Ecto neural progenitor cell (in vitro differentiated cells): ENCODE data around the gene PMP22.

Source experiments
- DNase-seq: peaks from one replicate; pipeline ENCODE4 v3.0.0-alpha.2; 2018; ENCODE audit warnings: low spot score

Gene PMP22

DNA sequence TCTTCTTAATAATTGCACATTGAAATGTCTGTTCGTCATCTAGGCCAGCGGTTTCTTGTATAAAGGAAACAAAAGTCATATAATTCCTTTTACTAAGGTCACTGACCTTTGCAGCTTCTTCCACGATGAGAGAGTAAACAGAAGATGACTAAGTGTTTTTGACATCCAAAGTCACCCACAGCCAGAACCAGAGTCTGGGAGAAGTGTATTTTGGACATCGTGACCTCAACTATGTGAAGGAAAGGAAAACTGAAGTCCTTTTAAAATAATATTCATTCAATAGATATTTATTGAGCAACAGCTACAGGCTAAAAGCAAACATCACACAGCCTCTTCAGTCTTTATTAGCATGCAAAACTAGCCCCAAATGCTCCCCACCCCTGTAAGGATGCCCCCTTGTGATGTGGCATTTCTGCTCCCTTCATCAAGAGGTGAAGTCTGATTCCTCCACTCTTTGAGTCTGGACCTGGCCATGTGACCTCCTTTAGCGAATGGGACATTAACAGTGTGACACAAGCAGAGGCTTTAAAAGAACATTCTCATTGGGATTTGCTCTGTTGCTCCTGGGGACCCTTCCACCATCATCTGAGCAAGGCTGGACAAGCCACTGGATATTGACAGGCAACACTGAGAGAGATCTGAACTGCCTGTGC lies 8.1 kb upstream of the PMP22 start:
- DNase-seq, result no peak

DNA sequence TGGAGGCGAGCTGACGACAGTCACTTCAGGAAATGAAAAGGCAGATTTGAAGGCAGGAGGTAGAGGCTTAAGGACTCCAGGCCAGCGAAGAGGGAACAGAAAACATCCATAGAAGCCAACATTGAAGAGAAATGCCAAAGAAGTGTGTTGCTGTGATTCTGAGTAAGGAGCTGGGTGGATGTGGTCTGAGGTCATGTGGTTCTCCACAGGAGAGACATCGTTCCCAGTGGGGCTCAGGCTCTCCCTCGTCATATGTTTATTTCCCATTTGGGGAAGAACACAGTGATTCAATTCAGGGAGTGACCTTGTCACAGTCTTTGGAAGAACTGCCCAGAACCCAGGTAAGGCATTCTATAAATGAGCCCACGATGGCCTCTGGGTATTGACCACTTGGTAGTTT lies 6.6 kb upstream of the PMP22 start:
- no peak for DNase-seq

GRCh38 chr17:15270628-15271381 lies 5.7 kb upstream of the PMP22 start:
- no peak for DNase-seq

DNA sequence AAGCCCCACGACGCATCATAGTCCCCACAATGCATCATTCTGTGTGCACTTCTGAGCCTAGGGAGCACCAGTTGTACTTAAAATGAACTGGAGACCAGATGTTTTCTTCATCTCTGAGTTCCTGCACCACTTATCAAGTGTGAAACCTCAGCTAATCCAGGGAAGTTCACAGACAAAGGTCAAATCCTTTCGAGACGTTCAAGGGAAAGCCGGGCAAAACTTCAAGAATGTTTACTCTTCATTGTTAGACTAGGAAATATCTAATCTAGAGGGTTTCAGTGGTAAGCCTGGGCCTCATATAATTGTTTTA lies 4.6 kb upstream of the PMP22 start:
- DNase-seq, result no peak

GRCh38 chr17:15269087-15269779 lies 4.1 kb upstream of the PMP22 start:
- no peak for DNase-seq

DNA sequence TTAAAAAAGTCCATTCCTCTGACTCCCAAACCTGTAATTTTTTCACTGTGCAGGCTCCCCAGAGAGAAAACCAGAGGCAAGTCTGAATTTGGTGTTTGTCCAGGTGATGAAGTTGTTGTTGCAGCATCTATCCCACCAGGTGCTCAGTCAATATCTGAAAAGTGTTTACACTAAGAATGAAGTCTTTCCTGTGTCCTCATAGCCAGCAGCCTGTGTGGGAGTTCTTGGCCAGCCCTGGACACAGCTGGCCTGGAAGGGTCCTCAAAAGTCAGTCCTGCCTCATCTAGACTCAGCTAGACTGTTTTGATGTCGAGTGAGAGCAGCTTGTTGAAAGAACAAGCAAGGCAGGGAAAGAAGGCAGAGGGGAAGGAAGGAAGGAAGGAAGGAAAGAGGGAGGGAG lies 3.3 kb upstream of the PMP22 start:
- DNase-seq, result no peak

GRCh38 chr17:15267996-15268395 lies 2.9 kb upstream of the PMP22 start:
- DNase-seq, result no peak

DNA sequence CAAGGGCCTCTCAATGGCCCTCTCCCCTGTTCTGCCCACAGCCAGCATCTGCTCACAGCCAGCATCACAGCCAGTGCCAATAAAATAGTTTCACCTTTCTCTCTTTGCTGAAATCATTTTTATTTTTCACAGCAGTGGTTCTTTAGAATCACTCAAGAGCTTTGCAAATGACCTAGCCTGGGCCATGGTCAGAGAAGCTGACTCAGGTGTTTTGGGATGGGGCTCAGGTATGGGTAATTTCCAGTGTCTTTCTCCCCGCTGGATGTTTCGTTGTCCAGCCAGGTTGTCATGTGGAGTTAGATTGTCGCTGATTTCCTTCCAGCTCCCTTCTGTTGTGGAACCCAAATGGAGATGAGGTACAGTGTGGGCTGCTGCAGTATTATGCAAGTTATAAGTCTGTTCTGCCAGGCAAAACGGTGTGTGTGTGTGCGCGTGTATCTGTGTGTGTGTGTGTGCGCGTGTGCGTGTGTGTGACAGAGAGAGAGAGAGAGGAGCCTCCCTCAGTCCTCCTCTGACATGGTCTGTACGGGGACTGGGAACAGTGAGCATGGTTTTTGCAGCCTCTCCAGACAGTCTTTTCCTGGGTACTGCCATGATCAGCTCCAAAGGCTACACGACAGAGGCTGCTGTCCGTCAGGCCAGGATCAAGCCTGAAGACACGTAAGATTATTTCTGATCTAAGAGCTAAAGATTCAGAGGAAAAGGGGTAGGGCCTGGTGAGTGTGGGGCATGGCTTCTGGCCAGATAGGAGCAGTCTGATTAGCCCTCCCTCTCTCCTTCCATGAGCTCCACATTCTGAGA lies 1.4 kb upstream of the PMP22 start:
- peak; percentile 43 for DNase-seq

- DNase-seq, result peak; percentile 40
These were observed 584 bp downstream of the PMP22 start for GRCh38 chr17:15264542-15264941.

- peak; percentile 17 for DNase-seq
These were observed 1.4 kb downstream of the PMP22 start for GRCh38 chr17:15263680-15264079.

DNA sequence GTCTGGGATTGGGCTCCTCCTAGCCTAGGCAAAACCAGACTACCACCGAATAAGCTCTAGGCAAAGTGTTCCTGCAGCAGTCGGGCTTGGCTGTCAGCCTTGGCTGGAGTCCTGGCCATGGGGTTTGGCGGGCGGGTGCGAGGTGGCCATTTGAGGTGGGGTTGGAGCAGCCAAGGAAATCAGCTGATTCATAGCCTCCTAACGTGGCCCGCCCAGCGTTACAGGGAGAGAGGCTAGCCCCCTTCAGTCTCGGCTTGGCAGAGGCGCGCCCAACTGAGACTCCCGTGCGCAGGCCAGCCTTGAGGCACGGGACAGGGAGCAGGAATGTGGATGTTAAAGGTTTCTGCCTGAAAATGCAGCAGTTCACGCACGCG lies 1.9 kb downstream of the PMP22 start:
- peak; percentile 72 for DNase-seq

DNA sequence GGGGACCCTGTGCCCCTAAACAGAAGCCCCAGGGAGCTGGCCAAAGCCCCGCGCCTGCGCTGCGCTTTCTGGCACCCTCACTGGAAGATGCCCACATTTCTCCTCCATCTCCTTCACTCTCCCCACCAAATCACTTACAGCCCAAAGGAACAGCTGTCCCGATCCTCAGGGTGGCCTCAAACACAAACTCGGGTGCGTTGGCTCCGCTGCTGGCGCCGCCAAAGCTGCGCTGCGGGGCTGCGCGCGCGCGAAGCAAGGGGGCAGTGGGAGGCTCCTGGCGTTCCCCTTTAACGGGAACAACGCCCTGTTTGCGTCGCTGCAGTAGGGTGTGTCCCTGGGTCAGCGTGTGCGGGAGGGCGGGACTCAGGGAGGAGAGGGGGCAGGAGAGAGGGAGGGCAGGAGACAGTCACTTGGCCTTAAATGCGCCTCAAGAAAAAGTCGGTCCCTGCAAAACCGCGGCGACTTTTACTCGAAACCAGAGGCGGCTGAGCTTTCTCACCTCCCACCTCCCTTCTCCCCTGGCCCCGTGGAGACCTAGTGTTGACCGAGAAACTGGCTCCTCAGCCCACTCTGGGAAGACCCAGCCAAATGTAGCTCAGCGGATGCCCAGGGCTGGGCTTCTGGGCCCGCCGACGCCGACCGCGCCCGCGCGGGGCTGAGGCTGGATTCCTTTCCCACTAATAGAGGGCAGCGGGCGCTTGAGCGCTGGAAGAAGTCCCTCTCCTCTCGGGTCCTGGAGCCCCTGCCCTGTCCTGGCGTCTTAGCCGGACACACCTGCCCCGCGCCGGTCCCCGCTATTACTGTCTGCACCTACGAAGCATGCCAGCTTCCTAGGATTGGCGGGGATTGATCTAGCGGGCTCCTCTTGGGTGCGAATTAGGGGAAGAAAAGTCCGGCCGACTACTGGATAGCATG lies 2.6 kb downstream of the PMP22 start:
- peak; percentile 75 for DNase-seq

DNA sequence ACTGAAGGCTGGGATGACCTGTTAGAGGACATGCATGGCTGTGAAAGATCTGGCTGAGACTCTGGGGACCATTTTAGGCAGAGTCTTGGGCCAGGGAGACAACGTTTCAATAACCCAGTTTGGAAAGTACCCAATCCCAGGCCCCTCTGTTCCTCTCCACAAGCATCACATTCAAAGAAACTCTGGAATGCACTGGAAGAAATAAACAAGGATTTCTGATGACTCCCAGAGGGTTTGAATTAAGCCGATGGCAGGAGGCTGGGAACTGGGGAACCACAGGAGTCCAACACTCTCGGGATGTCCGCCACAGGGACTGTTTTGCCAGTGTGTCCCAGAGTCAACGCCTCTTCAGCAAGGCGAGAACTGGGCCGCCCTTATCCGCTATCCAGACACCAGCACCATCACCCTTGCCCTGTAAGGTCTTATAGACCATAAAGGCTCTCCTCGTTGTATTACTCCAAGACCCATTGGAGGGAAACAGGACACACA lies 3.3 kb downstream of the PMP22 start:
- peak; percentile 69 for DNase-seq

DNA sequence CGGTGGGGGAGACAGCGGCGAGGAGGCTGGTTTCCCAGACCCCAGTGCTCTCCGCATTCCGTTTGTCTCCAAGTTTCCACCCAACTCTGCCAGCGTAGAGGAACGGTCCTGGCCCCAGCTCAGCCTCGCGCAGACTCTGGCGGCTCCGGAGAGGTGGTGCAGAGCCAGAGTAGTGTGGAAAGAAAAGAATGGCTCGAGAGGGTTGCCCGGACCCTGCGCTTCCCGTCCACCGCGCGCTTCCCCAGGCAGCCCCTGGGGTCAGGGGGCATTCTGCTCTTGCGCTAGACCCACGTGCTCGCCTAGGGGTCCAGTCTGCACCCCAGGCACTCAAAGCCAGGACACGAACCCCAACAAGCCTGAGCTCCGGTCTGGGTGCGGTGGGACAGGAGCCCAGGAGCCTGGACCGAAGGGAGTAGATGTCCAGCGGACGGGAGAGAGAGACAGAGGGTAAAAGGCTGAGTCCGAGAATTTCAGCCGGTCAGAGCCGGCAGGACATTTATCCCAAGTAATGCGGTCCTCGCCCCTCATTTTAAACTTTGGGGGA lies 3.8 kb downstream of the PMP22 start:
- DNase-seq, result peak; percentile 82

GRCh38 chr17:15260376-15261257 lies 4.5 kb downstream of the PMP22 start:
- DNase-seq, result peak; percentile 94

GRCh38 chr17:15257796-15258512 lies 7.2 kb downstream of the PMP22 start:
- no peak for DNase-seq

- peak; percentile 84 for DNase-seq
These were observed 7.8 kb downstream of the PMP22 start for GRCh38 chr17:15257258-15257788.

GRCh38 chr17:15256689-15257088 lies 8.4 kb downstream of the PMP22 start:
- no peak for DNase-seq
